ENCODE data around the gene GPR37.

DNA sequence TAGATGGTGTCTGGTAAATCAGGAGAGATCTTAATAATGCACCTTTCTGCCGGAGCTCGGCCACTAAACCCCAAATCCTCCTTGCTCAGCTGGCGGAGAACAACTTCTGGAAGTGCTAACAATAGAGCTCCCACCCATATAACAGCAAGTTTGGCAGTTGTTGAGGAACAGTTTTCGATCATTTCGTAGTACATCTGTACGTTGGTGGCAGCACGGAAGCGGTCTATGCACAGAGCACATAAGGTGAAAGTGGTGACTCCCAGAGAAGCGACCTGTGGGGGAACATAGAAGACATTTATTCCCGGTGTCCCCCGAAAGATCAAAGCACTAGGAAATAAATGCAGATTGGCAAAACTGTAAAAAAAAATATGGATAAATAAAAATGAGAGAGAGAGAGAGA is 18.5 kb downstream of the GPR37 start:
- TF ChIP-seq, protein P1, sequence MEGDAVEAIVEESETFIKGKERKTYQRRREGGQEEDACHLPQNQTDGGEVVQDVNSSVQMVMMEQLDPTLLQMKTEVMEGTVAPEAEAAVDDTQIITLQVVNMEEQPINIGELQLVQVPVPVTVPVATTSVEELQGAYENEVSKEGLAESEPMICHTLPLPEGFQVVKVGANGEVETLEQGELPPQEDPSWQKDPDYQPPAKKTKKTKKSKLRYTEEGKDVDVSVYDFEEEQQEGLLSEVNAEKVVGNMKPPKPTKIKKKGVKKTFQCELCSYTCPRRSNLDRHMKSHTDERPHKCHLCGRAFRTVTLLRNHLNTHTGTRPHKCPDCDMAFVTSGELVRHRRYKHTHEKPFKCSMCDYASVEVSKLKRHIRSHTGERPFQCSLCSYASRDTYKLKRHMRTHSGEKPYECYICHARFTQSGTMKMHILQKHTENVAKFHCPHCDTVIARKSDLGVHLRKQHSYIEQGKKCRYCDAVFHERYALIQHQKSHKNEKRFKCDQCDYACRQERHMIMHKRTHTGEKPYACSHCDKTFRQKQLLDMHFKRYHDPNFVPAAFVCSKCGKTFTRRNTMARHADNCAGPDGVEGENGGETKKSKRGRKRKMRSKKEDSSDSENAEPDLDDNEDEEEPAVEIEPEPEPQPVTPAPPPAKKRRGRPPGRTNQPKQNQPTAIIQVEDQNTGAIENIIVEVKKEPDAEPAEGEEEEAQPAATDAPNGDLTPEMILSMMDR (IDR thresholded peaks at IDR 0.05; ENCODE audit: poor library complexity): no peak
- no peak for TF ChIP-seq EZH2phosphoT487 (IDR thresholded peaks at IDR 0.05; ENCODE audit: low read depth, severe bottlenecking, unreplicated experiment)
- TF ChIP-seq EZH2 (IDR thresholded peaks at IDR 0.05; ENCODE audit: borderline replicate concordance): no peak
